HUDEP-2 (cell line): Measurements from ENCODE around the gene MAP3K20.

ENCODE experiments used
- DNase-seq, 76 experiments: peaks; one replicate each; lab custom pipeline; 2025; ENCODE audit not compliant: unreplicated experiment in 76 of 76; lab: John Stamatoyannopoulos, UW

MAP3K20 gene

DNA sequence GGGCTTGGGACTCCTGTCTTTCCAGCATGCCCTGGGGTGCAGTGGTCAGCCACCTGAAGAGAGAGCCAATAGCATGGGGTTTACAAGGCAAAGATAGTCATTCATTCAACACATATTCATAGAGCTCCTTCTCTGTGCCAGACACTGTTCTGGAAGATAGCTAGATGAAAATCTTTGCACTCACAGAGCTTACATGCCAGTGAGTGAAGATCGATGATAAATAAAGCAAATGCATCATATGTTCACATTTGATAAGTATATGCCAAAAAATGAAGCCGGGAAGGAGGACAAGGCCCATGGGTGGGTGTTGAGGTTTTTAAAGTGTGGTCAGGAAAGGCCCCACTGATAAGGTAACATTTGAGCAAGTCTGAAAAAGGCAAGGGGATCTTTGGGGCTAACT lies 148.2 kb downstream of the MAP3K20 start:
- peak in 73 of 76 experiments; percentile 5 to 94 (median 62) for DNase-seq

- no peak for DNase-seq
Observed at GRCh38 chr2:173226899-173227698, 151.5 kb downstream of the MAP3K20 start.

- no peak for DNase-seq
Observed at GRCh38 chr2:173229086-173229485, 153.4 kb downstream of the MAP3K20 start.

- DNase-seq: no peak
Observed at GRCh38 chr2:173230181-173230580, 154.5 kb downstream of the MAP3K20 start.

DNA sequence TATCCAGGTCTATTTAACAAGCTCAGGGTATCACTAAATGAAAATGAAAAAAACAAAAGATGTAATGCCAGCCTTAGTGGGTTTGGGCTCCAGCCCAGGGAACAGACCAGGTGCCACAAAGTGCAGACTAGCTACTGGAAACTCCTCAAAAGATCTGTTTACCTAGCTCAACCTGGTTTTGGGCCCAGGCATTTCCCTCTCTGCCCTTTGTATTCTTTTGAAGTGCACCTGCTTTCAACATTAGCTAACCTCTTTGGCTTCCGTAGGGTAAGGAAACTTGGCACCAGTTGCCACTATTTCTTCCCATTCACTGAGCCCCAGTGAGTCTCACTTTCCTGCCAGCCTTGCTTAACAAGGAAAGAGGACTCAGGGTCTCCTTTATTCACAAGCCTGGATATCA lies 155.4 kb downstream of the MAP3K20 start:
- DNase-seq: no peak

DNA sequence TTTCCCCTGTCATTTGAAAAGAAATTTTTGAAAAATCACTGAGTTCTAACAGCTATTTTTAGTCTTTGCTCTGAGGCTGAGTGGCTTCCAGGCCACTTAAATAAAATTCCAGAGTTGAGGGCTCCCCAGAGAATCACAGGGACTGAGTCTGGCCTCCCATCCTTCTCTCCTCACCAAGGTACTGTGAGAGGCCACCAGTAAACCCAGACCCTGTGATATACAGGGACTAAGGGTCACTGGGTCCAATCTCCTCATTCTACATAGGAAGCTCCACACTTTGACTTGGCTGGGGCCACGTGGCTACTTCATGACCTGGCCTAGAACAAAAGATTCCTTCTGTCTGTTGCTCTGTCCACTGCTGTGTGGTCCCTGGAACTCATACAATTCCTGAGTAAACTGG lies 155.8 kb downstream of the MAP3K20 start:
- DNase-seq: no peak

- DNase-seq: no peak
Observed at GRCh38 chr2:173232956-173233744, 157.5 kb downstream of the MAP3K20 start.

- no peak for DNase-seq
Observed at GRCh38 chr2:173235947-173236803, 160.5 kb downstream of the MAP3K20 start.

DNA sequence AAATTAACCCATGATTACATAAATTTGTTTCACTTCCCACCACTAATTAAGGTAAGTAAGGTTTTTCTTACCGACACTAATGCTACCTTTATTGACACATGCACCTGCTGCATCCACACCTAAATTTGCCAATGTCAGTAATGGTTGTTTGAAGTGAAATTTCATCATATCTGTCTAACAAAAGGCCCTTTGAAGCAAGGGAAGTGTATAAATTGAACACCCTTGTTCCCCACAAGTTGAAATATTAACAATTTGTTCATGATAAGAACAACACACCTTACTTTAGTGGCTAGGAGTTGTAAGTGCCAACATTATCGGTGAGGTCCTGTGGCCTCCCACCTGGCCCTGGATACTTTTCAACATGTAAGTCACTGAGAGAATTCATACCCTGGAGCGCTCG lies 162.7 kb downstream of the MAP3K20 start:
- DNase-seq: no peak

- DNase-seq: no peak
Observed at GRCh38 chr2:173238831-173239230, 163.2 kb downstream of the MAP3K20 start.

DNA sequence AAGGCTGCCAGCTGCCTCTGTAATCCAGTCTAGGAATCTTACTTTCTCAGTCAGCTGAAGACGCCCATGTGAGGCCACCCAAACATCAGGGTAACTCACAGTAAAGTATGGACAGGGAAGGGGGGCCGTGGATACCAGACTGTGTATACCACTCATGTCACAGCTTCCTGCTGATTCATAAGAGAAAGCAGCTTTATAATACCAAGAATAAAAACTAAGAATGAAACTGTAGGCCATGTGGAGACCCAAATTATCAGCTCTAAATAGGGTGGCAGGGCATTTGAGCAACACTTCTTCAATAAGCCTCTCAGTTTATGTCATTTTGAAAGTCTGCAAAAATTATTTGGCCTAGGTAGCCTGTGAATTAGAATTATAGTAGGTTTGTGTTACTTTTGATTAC lies 164.0 kb downstream of the MAP3K20 start:
- no peak for DNase-seq

GRCh38 chr2:173240083-173240482 lies 164.4 kb downstream of the MAP3K20 start:
- DNase-seq: no peak

DNA sequence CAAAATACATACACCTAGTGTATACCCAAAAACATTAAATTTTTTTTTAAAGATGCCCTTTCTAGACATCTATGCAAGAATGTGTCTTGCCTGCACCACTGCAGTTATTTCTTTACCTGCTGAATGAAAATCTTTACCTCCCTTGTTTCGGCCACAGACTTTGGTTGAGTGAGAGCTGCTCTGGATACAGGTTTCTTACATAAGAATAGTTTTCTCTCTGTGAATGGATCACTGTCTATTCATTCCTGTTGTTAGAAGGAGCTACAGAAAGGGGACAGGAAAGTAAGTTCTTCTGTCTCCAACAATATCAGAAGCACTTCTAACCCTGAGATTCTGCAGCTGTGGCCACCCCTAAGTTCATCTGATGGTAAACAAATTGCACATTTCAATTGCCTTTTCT lies 166.0 kb downstream of the MAP3K20 start:
- DNase-seq: no peak

DNA sequence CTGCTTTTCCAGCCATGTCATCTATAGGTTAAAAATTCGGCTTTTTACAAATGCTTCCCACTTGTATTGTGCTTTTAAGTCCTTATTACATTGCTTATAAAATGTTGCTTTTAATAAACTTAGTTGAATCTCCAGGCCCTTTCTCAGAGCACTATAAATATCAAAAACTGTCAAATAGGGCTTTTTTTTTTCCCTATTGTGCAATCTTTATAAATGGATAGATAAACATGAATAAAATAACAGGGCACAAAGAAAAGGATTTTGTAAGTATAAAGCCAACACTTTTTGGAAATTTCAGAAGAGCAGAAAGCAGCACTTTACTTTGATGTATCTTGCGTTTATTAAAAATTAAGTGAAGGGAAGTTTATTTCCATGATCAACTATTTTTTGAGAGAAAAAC lies 171.5 kb downstream of the MAP3K20 start:
- DNase-seq: no peak

- DNase-seq: no peak
Observed at GRCh38 chr2:173248381-173248780, 172.7 kb downstream of the MAP3K20 start.

DNA sequence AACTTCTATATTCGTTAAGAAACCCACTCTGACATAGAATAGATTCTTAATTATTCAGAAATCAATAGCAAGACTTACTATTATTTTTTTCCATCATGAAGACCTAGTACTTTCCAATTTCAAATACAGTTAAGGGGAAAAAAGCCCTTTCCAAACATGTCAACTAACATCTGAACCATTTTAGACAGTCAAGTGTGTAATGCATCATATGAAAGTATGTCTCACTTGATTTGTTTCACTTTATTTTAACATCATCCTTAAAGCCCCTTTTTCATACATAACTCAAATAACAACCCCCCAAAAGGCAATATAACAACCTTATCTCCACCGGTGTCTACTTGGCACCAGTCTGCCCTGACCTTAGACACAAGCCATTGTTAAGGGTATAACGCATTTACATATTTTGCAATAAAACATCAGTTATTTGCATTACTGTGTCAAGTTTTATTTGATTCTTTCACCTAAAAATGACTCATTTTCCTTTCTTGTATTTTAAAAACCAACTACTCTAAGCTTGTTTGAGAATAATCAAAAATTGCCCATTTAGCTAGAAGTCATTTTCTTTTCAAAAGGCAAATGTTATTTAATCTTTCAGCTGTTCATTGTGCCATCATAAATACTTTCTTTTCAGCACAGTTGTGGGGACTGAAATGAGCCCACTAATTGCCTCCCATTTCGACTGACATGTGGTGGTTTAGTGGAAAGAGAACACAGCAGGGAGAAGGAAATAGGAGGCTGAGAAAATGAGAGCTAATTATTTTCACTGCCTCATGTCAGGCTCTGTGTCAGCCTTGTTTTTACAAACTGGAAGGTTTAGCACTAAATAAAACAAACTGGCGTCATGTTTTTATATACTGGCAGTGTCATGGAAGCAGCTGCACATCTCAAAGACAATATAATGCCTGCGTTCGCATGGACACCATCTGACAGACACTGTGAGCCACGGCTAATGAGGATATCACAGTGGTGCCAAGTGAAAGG lies 174.3 kb downstream of the MAP3K20 start:
- no peak for DNase-seq

- DNase-seq: no peak
Observed at GRCh38 chr2:173251225-173251624, 175.6 kb downstream of the MAP3K20 start.

GRCh38 chr2:173252581-173252980 lies 176.9 kb downstream of the MAP3K20 start:
- no peak for DNase-seq

DNA sequence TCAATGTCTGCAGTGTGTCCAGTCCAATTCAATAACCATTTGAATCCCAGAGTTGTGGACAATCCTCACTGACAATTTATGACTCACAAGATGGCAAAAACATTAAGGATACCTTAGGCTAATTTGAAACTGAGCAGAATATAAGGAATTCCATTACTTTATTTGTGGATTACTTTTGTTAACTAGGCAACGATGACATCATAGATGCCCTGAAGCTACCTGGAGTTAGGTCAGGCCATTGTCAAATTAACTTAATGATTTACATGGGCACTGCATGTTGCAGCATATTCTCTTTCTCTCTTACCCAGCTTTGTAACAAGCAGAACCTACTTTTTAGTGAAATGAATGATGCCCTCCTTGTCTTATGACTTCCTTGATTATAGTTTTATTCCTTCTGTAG lies 179.0 kb downstream of the MAP3K20 start:
- DNase-seq: no peak

DNA sequence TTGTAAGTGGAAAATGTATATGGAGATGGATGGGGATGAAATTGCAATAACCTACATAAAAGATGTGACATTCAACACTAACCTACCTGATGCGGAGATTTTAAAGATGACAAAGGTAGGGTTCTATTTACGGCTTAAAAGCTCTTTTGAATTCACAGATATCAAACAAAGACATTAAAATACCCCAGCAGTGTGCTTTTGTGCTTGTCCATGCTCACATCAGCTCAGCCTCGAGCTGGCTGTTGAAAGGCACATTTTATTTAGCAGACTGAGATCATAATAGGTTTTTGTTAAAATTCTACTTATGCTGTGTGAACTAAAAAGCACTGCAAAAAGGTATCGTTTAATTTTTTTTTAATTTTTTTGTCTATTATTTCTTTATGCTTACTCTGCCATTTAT lies 183.1 kb downstream of the MAP3K20 start:
- DNase-seq: no peak
